ENCODE results near the gene DCAF12L2. TPM values are rescaled to one million over a fixed set of nuclear protein-coding genes. Genes with fewer than 3 reads are reported as not detected.

DCAF12L2 gene
- total and polyA plus RNA-seq, 2 donors (not counting 3 experiments of a cell fraction or from before 2014, with no cell fraction given) = 0.04 TPM; not detected in 1

DNA sequence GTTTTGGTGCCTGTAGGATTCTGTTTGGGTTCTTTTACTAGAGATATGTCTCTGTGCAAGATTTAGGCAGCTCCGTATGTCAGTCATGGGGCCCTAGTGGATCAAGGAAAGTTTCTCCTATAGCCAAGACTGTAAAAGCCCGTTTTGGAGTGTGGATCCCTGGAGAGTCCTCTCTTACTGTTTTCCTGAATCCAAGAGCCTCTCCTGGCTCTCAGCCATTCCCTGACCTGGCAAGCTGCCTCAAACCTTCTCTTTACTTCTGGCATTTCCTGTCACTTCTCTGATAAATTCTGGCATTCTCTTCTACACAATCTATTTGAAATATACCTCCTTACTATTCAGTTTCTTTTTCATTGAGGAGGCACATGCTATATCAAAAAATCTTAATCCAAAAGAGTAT, 41.4 kb downstream of the DCAF12L2 start:
- Histone ChIP-seq H3K4me1 (ENCODE audit: control insufficient read depth, extremely low read depth, insufficient read depth, low read length) (no peaks in the 10 kb centered on the region), H3K9me1 (replicated peaks; ENCODE audit: control insufficient read depth, extremely low read depth, insufficient read depth, low read length) (no peaks in the 10 kb centered on the region), H3K9ac (replicated peaks; ENCODE audit: extremely low read depth, insufficient read depth, low read length) (no peak overlapping the region), H3K4me3 (replicated peaks in 1 of 3; ENCODE audit: insufficient read depth in 1 of 3, low read depth in 1 of 3, low read length in 3 of 3) (no peak overlapping the region), H3K4me2 (ENCODE audit: insufficient read depth, low read length) (no peak overlapping the region), H4K20me1 (replicated peaks; ENCODE audit: control insufficient read depth, extremely low read depth, insufficient read depth, low read length) (no peaks in the 10 kb centered on the region), H2AFZ (ENCODE audit: low read depth, low read length) (no peak overlapping the region), H3K27ac (ENCODE audit: insufficient read depth, low read depth, low read length) (no peak overlapping the region), H3K36me3 (ENCODE audit: control insufficient read depth in 2 of 2, extremely low read depth in 1 of 2, insufficient read depth in 2 of 2, low read length in 2 of 2) (no peaks in the 10 kb centered on the region), H3K79me2 (ENCODE audit: control insufficient read depth, insufficient read depth, low read length) (no peaks in the 10 kb centered on the region), H3K27me3 (ENCODE audit: control insufficient read depth in 2 of 2, insufficient read depth in 2 of 2, low read length in 2 of 2) (no peaks in the 10 kb centered on the region), H3K9me3 (replicated peaks; ENCODE audit: control insufficient read depth, insufficient read depth, low read length) (no peaks in the 10 kb centered on the region)
- intact Hi-C loops (cut with micrococcal nuclease) = no loop called here
- FAIRE-seq = no peak
- TF ChIP-seq, protein P1, sequence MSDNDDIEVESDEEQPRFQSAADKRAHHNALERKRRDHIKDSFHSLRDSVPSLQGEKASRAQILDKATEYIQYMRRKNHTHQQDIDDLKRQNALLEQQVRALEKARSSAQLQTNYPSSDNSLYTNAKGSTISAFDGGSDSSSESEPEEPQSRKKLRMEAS (IDR thresholded peaks at IDR 0.05; ENCODE audit: insufficient read depth, insufficient read length) = no peak
- TF ChIP-seq, protein P2, sequence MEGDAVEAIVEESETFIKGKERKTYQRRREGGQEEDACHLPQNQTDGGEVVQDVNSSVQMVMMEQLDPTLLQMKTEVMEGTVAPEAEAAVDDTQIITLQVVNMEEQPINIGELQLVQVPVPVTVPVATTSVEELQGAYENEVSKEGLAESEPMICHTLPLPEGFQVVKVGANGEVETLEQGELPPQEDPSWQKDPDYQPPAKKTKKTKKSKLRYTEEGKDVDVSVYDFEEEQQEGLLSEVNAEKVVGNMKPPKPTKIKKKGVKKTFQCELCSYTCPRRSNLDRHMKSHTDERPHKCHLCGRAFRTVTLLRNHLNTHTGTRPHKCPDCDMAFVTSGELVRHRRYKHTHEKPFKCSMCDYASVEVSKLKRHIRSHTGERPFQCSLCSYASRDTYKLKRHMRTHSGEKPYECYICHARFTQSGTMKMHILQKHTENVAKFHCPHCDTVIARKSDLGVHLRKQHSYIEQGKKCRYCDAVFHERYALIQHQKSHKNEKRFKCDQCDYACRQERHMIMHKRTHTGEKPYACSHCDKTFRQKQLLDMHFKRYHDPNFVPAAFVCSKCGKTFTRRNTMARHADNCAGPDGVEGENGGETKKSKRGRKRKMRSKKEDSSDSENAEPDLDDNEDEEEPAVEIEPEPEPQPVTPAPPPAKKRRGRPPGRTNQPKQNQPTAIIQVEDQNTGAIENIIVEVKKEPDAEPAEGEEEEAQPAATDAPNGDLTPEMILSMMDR (IDR thresholded peaks at IDR 0.05; ENCODE audit: extremely low read depth in 1 of 2, insufficient read depth in 1 of 2, low read depth in 1 of 2, low read length in 2 of 2) = no peak
- TF ChIP-seq GATA2 (IDR thresholded peaks at IDR 0.05; ENCODE audit: insufficient read depth, insufficient read length, low read depth, low read length) (no peak), EZH2 (IDR thresholded peaks at IDR 0.05; ENCODE audit: borderline replicate concordance, low read depth, low read length, severe bottlenecking) (no peak), POLR2A (IDR thresholded peaks at IDR 0.05; ENCODE audit: low read depth, low read length) (no peak), JUN (IDR thresholded peaks at IDR 0.05; ENCODE audit: borderline replicate concordance, insufficient read depth, insufficient read length, low read depth) (no peak), POLR2AphosphoS5 (IDR thresholded peaks at IDR 0.05; ENCODE audit: insufficient read depth, low read depth, low read length) (no peak), FOS (IDR thresholded peaks at IDR 0.05; ENCODE audit: borderline replicate concordance, insufficient read depth, low read length) (no peak), MYC (IDR thresholded peaks at IDR 0.05; ENCODE audit: low read depth, low read length) (no peak)
- BruUV-seq (replicated peaks) = no TSS peak
- POLR2A ChIA-PET = no interaction called here
- CTCF ChIA-PET = no interaction called here
- dilution Hi-C loops (cut with MboI; ENCODE audit: extremely low pct_ligation_motif_present, low sequenced_read_pairs) = no loop called here
- no peak for DNase-seq (ENCODE audit: low read depth, low spot score)
